SIG-M5 (cell line): ENCODE results near the gene CHI3L2.
"Not testable (repeated sequence)": the region's sequence is repeated elsewhere in the genome, so short reads cannot be mapped to it uniquely, and the experiment has no call there.

Experiments used
- DNase-seq: peaks from one replicate; lab custom pipeline; 2025; lab: John Stamatoyannopoulos, UW

CHI3L2 gene

GRCh38 chr1:111202366-111202706 lies 25.2 kb upstream of the CHI3L2 start:
- DNase-seq: no peak

GRCh38 chr1:111202707-111203623 lies 24.5 kb upstream of the CHI3L2 start:
- no peak for DNase-seq

- DNase-seq: peak; percentile 84
Measured at GRCh38 chr1:111203681-111204200, 23.8 kb upstream of the CHI3L2 start.

- DNase-seq: no peak
Measured at GRCh38 chr1:111204201-111204982, 23.1 kb upstream of the CHI3L2 start.

GRCh38 chr1:111204983-111205713 lies 22.4 kb upstream of the CHI3L2 start:
- DNase-seq: no peak

GRCh38 chr1:111205714-111206050 lies 21.8 kb upstream of the CHI3L2 start:
- DNase-seq: peak; percentile 26

GRCh38 chr1:111208921-111209320 lies 18.6 kb upstream of the CHI3L2 start:
- DNase-seq: no peak

GRCh38 chr1:111209622-111210021 lies 17.9 kb upstream of the CHI3L2 start:
- DNase-seq: no peak

GRCh38 chr1:111211921-111212320 lies 15.6 kb upstream of the CHI3L2 start:
- DNase-seq: no peak

GRCh38 chr1:111212634-111213335 lies 14.7 kb upstream of the CHI3L2 start:
- DNase-seq: no peak

- DNase-seq: no peak
Measured at GRCh38 chr1:111213412-111213811, 14.1 kb upstream of the CHI3L2 start.

- DNase-seq: peak; percentile 33
Measured at GRCh38 chr1:111214074-111214801, 13.3 kb upstream of the CHI3L2 start.

GRCh38 chr1:111214884-111215283 lies 12.6 kb upstream of the CHI3L2 start:
- no peak for DNase-seq

- DNase-seq: not testable (repeated sequence)
Measured at GRCh38 chr1:111215285-111215684, 12.2 kb upstream of the CHI3L2 start.

GRCh38 chr1:111216751-111217150 lies 10.8 kb upstream of the CHI3L2 start:
- DNase-seq: no peak

- no peak for DNase-seq
Measured at GRCh38 chr1:111217183-111217910, 10.2 kb upstream of the CHI3L2 start.

GRCh38 chr1:111218701-111219556 lies 8.6 kb upstream of the CHI3L2 start:
- no peak for DNase-seq

- peak; percentile 48 for DNase-seq
Measured at GRCh38 chr1:111219557-111220286, 7.8 kb upstream of the CHI3L2 start.
